HG02571 (cell line): Measurements from ENCODE around the gene OXCT2.

Experiments used
- ATAC-seq: cut with Tn5 transposase; IDR thresholded peaks from one replicate; pipeline ENCODE4 v1.9.1; 2021; ENCODE audit warnings: mild to moderate bottlenecking, moderate library complexity; ENCODE audit not compliant: unreplicated experiment

OXCT2 gene

GRCh38 chr1:39737546-39738169 is 33.5 kb downstream of the OXCT2 start:
- ATAC-seq = no peak

DNA sequence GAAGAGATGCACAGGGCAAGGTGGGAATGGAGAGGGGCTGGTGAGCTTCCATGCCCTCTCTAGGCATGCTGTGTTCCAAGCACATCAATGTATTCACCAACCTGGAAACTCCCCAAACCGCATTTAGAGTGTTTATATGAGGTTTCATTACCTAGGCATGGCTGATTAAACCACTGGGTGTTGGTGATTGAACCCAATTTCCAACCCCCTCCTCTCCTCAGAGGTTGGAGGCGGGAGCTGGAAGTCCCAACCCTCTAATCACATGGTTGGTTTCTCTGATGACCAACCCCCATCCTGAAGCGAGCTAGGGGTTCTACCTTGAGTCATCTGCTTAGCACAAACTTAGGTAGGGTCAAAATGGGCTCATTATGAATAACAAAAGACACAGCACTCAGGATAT is 35.4 kb downstream of the OXCT2 start:
- ATAC-seq = no peak

- ATAC-seq = no peak
These were observed 38.0 kb downstream of the OXCT2 start for GRCh38 chr1:39733161-39733560.

DNA sequence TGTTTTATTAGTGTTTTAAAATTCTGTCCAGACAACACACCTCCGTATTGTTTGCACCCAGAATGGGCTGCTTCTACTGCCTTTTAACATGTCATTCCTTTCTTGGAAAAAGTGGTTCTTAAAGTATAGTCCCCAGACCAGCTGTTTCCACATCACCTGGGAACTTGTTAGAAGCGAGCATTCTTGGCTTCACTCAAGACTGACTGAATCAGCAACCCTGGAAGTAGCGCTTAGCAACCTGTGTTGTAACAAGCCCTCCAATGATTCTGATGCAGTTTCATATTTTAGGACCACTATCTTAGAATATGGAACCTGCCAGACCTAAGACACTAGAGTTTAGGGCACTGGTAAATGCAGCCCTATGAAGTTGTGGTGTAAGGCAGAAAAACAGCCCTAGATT is 38.4 kb downstream of the OXCT2 start:
- ATAC-seq = no peak

GRCh38 chr1:39729842-39730241 is 41.3 kb downstream of the OXCT2 start:
- no peak for ATAC-seq

DNA sequence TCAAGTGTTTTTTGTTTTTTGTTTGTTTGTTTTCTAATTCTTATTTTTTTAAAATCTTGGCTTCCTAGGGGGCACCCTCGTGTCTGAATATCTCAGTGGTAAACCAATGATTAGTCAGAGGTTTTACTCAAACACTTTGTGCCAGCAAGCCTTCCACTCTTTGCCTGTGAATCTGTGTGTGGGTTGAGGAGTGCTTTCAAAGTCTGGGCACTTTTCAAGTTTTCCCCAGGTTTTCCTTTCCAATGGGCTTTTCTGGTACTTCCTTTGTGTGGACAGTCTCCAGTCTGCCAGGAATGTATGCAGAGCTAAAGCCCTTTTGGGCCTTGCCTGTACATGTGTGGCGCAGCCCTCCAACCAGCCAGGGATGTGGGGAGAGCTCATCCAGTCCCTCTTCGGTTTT is 42.1 kb downstream of the OXCT2 start:
- ATAC-seq = no peak

DNA sequence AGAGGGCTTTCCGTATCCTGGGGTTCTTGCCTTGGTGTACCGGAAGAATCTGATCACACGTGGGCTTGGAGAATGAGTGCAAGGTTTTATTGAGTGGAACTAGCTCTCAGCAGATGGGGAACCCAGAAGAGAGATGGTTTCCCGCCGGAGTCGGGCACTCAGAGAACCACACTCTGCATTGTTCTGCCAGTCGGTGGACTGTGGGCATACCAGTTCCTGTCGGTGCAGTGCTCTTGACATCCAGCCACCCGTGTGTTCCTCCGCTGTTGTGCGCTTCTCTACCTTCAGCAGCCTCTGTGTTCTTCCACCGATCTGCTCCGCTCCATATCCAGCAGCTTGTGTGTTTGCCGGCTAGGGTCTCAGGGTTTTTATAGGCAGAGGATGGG is 43.2 kb downstream of the OXCT2 start:
- no peak for ATAC-seq

DNA sequence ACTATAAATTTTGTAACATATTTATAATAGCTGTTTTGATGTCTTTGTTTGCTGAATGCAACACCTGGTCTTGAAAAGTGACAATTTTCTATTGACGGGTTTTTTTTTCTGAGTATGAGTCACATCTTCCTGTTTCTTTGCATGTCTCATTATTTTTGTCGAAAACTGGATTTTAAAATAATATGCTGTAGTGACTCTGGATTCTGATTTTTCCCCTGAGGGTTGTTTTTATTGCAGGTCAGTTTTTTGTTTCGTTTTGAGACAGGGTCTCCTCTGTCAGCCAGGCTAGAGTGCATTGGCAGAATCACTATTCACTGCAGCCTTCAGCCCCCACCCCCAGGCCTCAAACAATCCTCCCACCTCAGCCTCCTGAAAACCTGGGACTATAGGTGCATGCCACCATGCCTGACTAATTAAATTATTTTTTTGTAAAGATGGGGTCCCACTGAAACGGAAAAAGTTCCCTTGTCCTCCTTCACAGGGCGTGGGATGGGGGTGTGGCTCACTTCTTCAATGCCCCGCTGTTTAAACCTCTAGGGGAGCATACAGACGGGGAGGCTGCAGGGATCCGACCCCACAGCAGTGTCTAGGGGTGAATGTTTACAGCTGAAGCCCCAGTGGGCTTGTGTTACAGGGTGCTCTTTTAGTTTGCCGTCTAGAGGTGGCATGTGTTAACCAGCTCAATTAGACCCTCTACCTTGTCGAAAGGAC is 43.8 kb downstream of the OXCT2 start:
- no peak for ATAC-seq

DNA sequence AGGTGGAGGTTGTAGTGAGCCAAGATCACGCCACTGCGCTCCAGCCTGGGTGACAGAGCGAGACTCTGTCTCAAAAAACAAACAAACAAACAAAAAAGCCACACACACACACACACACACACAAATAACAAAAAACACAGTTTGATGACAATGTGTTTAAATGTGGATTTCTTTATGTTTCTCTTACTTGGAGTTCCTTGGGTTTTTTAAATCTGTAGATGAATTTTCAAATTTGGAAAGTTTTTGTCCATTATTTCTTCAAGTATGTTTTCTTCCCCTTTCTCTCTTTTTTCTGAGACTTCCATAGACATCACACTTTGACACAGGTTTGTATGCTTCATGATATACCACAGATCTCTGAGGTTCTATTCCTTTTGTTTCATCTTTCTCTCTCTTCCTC is 44.5 kb downstream of the OXCT2 start:
- no peak for ATAC-seq

GRCh38 chr1:39722495-39722894 is 48.7 kb downstream of the OXCT2 start:
- ATAC-seq = no peak

GRCh38 chr1:39721664-39722063 is 49.5 kb downstream of the OXCT2 start:
- no peak for ATAC-seq

- ATAC-seq = no peak
These were observed 50.8 kb downstream of the OXCT2 start for GRCh38 chr1:39720094-39720999.
